GM18498 (cell line): Measurements from ENCODE around the gene ARG2.
A peak's percentile ranks its signal among the peaks of the same experiment; 100 is the strongest.

Experiments
- ATAC-seq: cut with Tn5 transposase; IDR thresholded peaks from one replicate; pipeline ENCODE4 v1.9.1; 2021; ENCODE audit warnings: mild to moderate bottlenecking, moderate library complexity; ENCODE audit not compliant: unreplicated experiment

Gene ARG2

DNA sequence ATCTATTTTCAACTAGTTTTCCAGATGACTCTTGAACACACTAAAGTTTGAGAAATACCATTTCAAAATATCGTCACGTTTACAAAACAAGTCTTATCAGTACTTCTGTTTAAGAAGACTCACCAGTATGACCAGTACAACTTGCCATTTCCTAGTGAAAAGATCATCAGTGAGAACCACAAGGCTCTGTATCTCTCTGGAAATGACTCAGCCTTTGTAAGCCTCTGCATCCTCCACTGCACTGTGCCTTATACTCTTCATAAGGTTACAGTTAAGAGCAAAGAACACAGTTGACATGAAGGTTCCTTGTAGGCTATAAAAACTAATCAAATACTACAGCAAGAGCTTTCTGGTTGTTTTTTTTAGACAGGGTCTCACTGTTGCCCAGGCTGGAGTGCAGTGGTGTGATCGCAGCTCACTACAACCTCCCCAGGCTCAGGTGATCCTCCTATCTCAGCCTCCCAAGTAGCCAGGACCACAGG, 60.4 kb downstream of the ARG2 start:
- ATAC-seq: peak; percentile 96

DNA sequence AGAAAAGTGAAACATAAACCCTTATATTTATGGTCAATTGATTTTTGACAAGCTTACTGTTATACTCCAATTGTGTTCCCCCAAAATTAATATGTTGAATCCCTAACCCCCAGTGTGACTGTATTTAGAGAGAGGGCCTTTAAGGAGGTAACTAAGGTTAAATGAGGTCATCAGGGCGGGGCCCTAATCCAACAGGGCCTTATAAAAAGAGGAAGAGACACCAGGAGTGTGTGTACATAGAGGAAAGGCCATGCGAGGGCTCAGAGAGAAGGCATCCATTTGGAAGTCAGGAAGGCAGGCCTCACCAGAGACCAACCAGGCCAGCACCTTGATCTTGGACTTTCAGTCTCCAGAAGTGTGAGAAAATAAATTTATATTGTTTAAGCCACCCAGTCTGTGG, 61.2 kb downstream of the ARG2 start:
- no peak for ATAC-seq

DNA sequence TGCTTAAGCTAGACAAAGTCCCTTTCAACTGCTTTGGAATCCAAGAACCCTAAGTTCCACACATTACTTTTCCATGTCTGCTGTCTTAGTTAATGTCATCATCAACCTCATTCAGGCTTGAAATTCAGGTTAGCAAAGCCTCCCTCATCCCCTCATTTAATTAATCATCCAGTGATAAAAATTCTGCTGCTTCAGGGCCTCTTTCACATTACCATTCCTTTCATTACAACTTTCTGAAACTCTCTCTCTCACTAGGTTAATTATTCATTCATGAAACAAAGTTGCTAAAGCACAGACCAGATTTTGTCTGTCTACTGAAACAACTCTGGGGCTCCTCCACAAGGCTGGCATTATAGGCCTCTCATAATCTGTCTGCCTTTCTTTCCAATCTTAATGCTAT, 64.1 kb downstream of the ARG2 start:
- no peak for ATAC-seq

DNA sequence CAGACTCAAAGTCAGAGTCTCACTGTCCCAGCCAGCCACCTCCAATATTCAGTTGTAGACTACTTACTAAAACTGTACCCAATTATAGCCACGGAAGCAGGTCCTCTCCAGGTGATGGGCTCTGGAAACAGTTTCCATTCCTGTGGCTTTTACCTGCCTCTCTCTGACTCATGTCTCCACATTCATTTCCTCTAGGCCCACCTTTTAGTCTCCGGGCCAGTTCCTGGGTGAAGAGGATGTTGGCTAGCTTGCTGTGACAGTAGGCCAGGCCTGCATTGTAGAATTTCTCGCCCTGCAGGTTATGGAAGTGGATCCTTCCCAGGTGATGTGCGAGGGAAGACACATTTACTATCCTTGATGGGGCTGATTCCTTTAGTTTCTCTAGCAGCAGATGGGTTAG, 70.3 kb downstream of the ARG2 start:
- no peak for ATAC-seq

DNA sequence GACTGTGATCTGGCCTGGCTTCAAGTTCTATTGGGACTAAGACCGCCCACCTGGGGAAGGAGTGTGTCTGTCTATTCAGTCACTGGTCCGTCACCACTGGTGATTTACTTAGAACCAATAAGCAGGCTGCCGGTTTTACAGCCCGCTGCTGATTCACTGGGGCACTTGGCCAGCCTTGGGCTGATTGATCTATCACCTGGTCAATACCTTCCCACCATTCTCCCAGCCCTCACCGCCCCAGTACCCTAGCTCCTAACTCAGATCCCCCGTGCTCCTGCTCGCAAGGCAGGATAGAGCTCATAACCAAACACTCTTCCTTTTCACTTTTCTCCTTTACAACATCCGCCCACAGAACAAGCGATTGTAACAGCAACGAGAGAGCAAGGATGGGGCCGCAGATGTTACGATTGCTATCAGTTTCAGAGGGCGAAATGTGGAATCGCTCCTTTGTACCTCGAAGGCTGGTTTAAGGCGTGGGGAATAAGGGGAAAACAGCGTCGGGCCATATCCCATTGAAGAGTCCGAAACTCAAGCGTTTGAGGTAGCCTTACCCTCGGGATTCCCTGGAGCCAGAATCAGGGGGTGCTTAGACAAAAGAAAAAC, 75.2 kb downstream of the ARG2 start:
- peak; percentile 85 for ATAC-seq

DNA sequence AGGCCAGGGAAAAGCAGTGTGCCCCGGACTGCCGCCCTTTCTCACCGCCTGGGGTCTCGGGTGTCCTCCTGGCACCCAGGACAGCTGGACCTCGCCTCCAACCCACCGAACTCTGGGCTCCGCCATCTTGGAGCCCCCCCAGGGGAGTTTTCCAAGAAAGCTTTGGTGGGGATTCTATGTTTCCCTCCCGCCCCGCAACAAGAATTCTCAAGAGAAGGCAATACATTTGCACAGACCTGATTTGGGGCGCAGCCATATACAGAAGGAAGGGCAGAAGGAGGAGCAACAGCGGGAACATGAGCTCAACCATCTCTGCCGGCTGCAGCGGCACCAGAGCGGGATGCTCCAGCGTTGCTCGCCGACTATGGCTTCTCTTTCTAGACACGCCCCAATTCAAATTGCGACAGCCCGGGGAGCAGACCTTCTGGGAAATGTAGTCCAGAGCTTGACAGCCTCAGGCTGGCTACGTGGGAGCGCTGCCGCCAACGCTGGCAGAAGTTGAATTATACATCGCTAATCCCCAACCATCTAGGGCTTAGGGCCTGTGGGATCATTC, 75.8 kb downstream of the ARG2 start, which contains the start of gene RDH11:
Gene RDH11, minus strand, starts transcription at position 371 of the 556 bp plus-strand sequence. Its CDS starts 61 bp downstream, at position 310.
- peak; percentile 92 for ATAC-seq

DNA sequence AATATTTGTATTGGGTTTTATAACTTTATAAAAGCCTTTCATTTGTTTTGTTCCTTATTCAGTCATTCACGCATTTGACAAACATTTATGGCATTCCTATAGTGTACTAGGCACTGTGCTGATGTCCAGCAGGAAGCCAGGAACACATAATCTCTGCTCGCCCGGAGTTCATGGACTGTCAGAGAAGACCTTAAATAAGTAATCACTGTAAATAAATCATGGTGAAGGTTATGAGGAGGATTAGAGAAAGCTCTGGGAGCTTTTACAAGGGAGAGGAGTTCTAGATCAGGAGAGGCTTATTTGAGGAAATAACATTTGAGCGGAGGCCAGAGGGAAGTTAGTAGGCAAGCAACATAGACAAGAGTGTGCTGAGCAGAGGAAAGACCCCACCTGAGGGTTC, 77.3 kb downstream of the ARG2 start:
- no peak for ATAC-seq

DNA sequence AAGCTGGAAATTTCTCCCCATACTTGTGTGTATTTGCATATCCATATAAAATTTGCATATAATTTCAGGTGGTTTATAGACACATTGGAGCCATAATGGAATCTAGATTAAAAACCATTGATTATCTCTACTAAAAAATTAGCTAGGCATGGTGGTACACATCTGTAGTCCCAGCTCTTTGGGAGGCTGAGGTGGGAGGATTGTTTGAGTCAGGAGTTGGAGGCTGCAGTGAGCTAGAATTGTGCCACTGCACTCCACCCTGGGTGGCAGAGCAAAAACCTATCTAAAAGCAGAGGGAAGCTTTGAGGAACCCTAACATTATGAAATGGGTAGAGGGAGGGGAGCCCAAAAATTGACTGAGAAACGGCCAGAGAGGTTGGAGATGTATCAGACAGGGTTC, 78.5 kb downstream of the ARG2 start:
- no peak for ATAC-seq
